SK-N-SH (cell line): ENCODE data around the gene RCAN3. TPM values are rescaled to one million over a fixed set of nuclear protein-coding genes. Genes with fewer than 3 reads are reported as not detected.
"Not testable (repeated sequence)": the region's sequence is repeated elsewhere in the genome, so short reads cannot be mapped to it uniquely, and the experiment has no call there.

Source experiments
- CTCF ChIA-PET: fragments of 300-600, 350-600 bp; formaldehyde crosslinking; extraction: SDS; loops from one replicate; lab custom pipeline; 2021; lab: Yijun Ruan, JAX
- POLR2A ChIA-PET: fragments of 350-600 bp; sonication (Branson Sonifier 250); formaldehyde crosslinking; extraction: SDS; loops from one replicate; lab custom pipeline; 2020; ENCODE audit warnings: antibody characterized with exemption, inconsistent platforms; lab: Yijun Ruan, JAX
- DNase-seq: peaks from one replicate; pipeline ENCODE4 v3.0.0; 2012
- H2AFZ ChIP-seq: fragments of 200-600 bp; sonication (generic); 2 replicates; pipeline ENCODE4 v1.8.1; 2016; ENCODE audit warnings: antibody characterized with exemption, mild to moderate bottlenecking, low read depth
- H3F3A ChIP-seq: fragments of 200-600 bp; sonication (generic); replicated peaks from 2 replicates; pipeline ENCODE3; 2016; ENCODE audit warnings: antibody characterized with exemption, mild to moderate bottlenecking; ENCODE audit not compliant: insufficient read depth
- H3K27ac ChIP-seq, 2 experiments: fragments of 200-500 bp in 1 of 2; fragments of 200-600 bp in 1 of 2; sonication (Bioruptor generic) in 1 of 2; sonication (generic), shearing (Covaris generic) in 1 of 2; 2 replicates each; pipeline versions ENCODE4 v1.5.1 to v1.6.1; 2014 to 2016; ENCODE audit warnings: low read depth in 2 of 2, inconsistent platforms in 1 of 2, low read length in 1 of 2, mild to moderate bottlenecking in 1 of 2, mixed read lengths in 1 of 2
- H3K27me3 ChIP-seq: fragments of 200-600 bp; sonication (generic), shearing (Covaris generic); 2 replicates; pipeline ENCODE4 v1.6.1; 2016; ENCODE audit warnings: mixed run types; ENCODE audit not compliant: insufficient read depth
- H3K36me3 ChIP-seq, 2 experiments: fragments of 200-500 bp in 1 of 2; fragments of 200-600 bp in 1 of 2; sonication (Bioruptor generic) in 1 of 2; sonication (generic) in 1 of 2; replicated peaks in 1 of 2; 2 replicates each; pipeline versions ENCODE3 to v1.5.1; 2014 to 2016; ENCODE audit warnings: low read length in 1 of 2, mild to moderate bottlenecking in 1 of 2; ENCODE audit not compliant: insufficient read depth in 2 of 2, control insufficient read depth in 1 of 2
- H3K4me1 ChIP-seq, 2 experiments: fragments of 200-500 bp in 1 of 2; fragments of 200-600 bp in 1 of 2; sonication (Bioruptor generic) in 1 of 2; sonication (generic), shearing (Covaris generic) in 1 of 2; 2 replicates each; pipeline versions ENCODE4 v1.5.1 to v1.6.1; 2014 to 2016; ENCODE audit warnings: low read depth in 1 of 2, low read length in 1 of 2, mixed run types in 1 of 2; ENCODE audit not compliant: insufficient read depth in 2 of 2, control insufficient read depth in 1 of 2
- H3K4me2 ChIP-seq: fragments of 200-600 bp; sonication (generic), shearing (Covaris generic); 2 replicates; pipeline ENCODE4 v1.6.1; 2017; ENCODE audit warnings: mixed run types
- H3K4me3 ChIP-seq, 2 experiments: fragments of 200-500 bp in 1 of 2; fragments of 200-600 bp in 1 of 2; sonication (Bioruptor generic) in 1 of 2; sonication (generic), shearing (Covaris generic) in 1 of 2; 2 replicates each; pipeline versions ENCODE4 v1.5.1 to v1.8.1; 2014 to 2016; ENCODE audit warnings: low read depth in 2 of 2, inconsistent platforms in 1 of 2, low read length in 1 of 2, mild to moderate bottlenecking in 1 of 2, mixed read lengths in 1 of 2, moderate library complexity in 1 of 2
- H3K79me2 ChIP-seq: fragments of 200-600 bp; sonication (generic); 2 replicates; pipeline ENCODE4 v1.8.1; 2017; ENCODE audit warnings: mild to moderate bottlenecking; ENCODE audit not compliant: insufficient read depth
- H3K9ac ChIP-seq: fragments of 200-600 bp; sonication (generic); 2 replicates; pipeline ENCODE4 v1.6.1; 2017; ENCODE audit warnings: mixed run types
- H3K9me2 ChIP-seq: fragments of 200-600 bp; sonication (generic); 2 replicates; pipeline ENCODE4 v1.6.1; 2017; ENCODE audit warnings: mixed run types
- H3K9me3 ChIP-seq: fragments of 200-600 bp; sonication (generic); 2 replicates; pipeline ENCODE4 v1.6.1; 2017; ENCODE audit warnings: mixed run types, mild to moderate bottlenecking, moderate library complexity
- H4K20me1 ChIP-seq: fragments of 200-600 bp; sonication (generic); 2 replicates; pipeline ENCODE4 v1.6.1; 2017; ENCODE audit warnings: mild to moderate bottlenecking, mixed run types; ENCODE audit not compliant: insufficient read depth
- CHD2 ChIP-seq: fragments of 150-350 bp; IDR thresholded peaks from 2 replicates; pipeline ENCODE4 v1.6.1; 2018; ENCODE audit warnings: low read length; ENCODE audit not compliant: partially characterized antibody
- EP300 ChIP-seq, 2 experiments: IDR thresholded peaks; 2 replicates each; pipeline versions ENCODE4 v1.4.0 to v1.6.1; 2012; ENCODE audit warnings: borderline replicate concordance in 1 of 2, low read depth in 1 of 2, low read length in 1 of 2
- FOXM1 ChIP-seq: IDR thresholded peaks from 2 replicates; pipeline ENCODE4 v1.4.0; 2012; ENCODE audit warnings: low read depth, mild to moderate bottlenecking
- IRF3 ChIP-seq: fragments of 150-350 bp; IDR thresholded peaks from 2 replicates; pipeline ENCODE4 v1.6.1; 2016; ENCODE audit warnings: mild to moderate bottlenecking, low read depth, low read length
- MEF2A ChIP-seq: IDR thresholded peaks from 2 replicates; pipeline ENCODE4 v1.4.0; 2012; ENCODE audit warnings: low read depth, borderline replicate concordance
- MXI1 ChIP-seq: IDR thresholded peaks from 2 replicates; pipeline ENCODE4 v1.6.1; 2012; ENCODE audit warnings: mild to moderate bottlenecking, low read depth, low read length, improper control_type of control experiment
- RXRA ChIP-seq: IDR thresholded peaks from 2 replicates; pipeline ENCODE4 v1.4.0; 2012; ENCODE audit warnings: low read depth, mild to moderate bottlenecking, borderline replicate concordance
- SIN3A ChIP-seq: IDR thresholded peaks from 2 replicates; pipeline ENCODE4 v1.6.1; 2012; ENCODE audit warnings: low read depth, mild to moderate bottlenecking, low read length, moderate library complexity, borderline replicate concordance
- SMC3 ChIP-seq: IDR thresholded peaks from 2 replicates; pipeline ENCODE4 v1.6.1; 2012; ENCODE audit warnings: low read depth, low read length, improper control_type of control experiment
- WGBS: methylation state at CpG from one replicate; pipeline ENCODE4 v1.1.6; 2017; ENCODE audit warnings: low lambda C conversion rate; 5-methylcytosine and 5-hydroxymethylcytosine counted together
- polyA plus RNA-seq, 3 experiments: library from polyadenylated mRNA; depleted of rRNA; stranded (reverse); fragments of >200 nt; gene quantifications; 2 replicates each; pipeline ENCODE4 v1.2.3, GENCODE V29; 2012
- TF ChIP-seq, protein P1 (sequence below): fragments of 150-350 bp; IDR thresholded peaks from 2 replicates; pipeline ENCODE4 v1.6.1; 2017; ENCODE audit warnings: antibody characterized with exemption, low read length, low read depth, borderline replicate concordance
- TF ChIP-seq, protein P2 (sequence below): fragments of 200-600 bp; sonication (generic); IDR thresholded peaks from 2 replicates; pipeline ENCODE4 v1.6.1; 2017; ENCODE audit warnings: antibody characterized with exemption, mild to moderate bottlenecking, moderate library complexity

The RCAN3 gene
- polyA plus RNA-seq, 1 of the 3 experiments (the other 2 are of a cell fraction) = 4.8 TPM

- H3K36me3 ChIP-seq = peaks cover 0 to 11% of the 10 kb centered on the region in 2 experiments
- no peaks in the 10 kb centered on the region for H3K9me2 ChIP-seq
- no peak overlapping the region for H3K4me2 ChIP-seq
- H3K9me3 ChIP-seq = no peaks in the 10 kb centered on the region
- no peak overlapping the region for H3K27ac ChIP-seq
- TF ChIP-seq EP300 (IDR thresholded peaks at IDR 0.05; ENCODE audit: borderline replicate concordance in 1 of 2, low read depth in 1 of 2, low read length in 1 of 2) (no peak), SMC3 (no peak), MXI1 (no peak), FOXM1 (no peak), IRF3 (no peak)
- TF ChIP-seq, all 33 proteins: peak for 0
- no peak for DNase-seq
- Histone ChIP-seq H4K20me1 (no peaks in the 10 kb centered on the region), H3K79me2 (no peaks in the 10 kb centered on the region), H3K9ac (no peak overlapping the region), H3F3A (no peaks in the 10 kb centered on the region), H3K27me3 (no peaks in the 10 kb centered on the region), H3K4me1 (no peaks in the 10 kb centered on the region), H3K4me3 (no peak overlapping the region), H2AFZ (no peak overlapping the region)
- WGBS = 92% methylated on average over 2 of the region's 2 CpGs
- ChIA-PET POLR2A (no interaction called here), CTCF (interaction anchor here (1.0 to 2.4 kb wide), 4 partner anchors 13 to 137 kb away, joined by 3 to 7 read pairs (median 4); partner anchors contain the start of gene NIPAL3)
Measured at GRCh38 chr1:24528744-24529143, 26.1 kb downstream of the RCAN3 start.

GRCh38 chr1:24529292-24529691 lies 26.7 kb downstream of the RCAN3 start:
- H4K20me1 ChIP-seq, H3K9me3 ChIP-seq, H3F3A ChIP-seq, H2AFZ ChIP-seq, DNase-seq, H3K79me2 ChIP-seq, H3K9me2 ChIP-seq, H3K9ac ChIP-seq, H3K4me2 ChIP-seq, H3K4me3 ChIP-seq, POLR2A ChIA-PET, H3K4me1 ChIP-seq, H3K27ac ChIP-seq, H3K27me3 ChIP-seq: not testable (repeated sequence)
- WGBS = over 99% methylated on average over 7 of the region's 7 CpGs
- CTCF ChIA-PET = interaction anchor here (1.0 to 2.4 kb wide), 4 partner anchors 13 to 138 kb away, joined by 3 to 7 read pairs (median 4); partner anchors contain the start of gene NIPAL3
- H3K36me3 ChIP-seq = peaks cover 0 to 11% of the 10 kb centered on the region in 2 experiments

DNA sequence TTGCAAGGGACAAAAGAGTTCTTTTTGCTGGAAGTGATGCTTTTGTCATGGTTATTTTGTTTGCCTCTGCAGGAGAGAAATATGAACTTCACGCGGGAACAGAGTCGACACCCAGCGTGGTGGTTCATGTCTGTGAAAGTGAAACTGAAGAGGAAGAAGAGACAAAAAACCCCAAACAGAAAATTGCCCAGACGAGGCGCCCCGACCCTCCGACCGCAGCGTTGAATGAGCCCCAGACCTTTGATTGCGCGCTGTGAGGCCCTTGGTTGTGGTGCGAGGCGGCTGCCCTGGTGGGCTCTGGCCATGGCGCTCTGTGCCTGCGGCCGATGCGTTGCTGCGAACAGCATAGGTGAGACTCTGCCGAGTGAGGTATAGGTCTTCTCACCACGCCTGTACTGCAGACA lies 32.4 kb downstream of the RCAN3 start:
- Histone ChIP-seq H3F3A (peaks cover 5% of the 10 kb centered on the region), H3K4me1 (peaks cover 0 to 3% of the 10 kb centered on the region in 2 experiments; a peak in 1 of 4 replicates), H2AFZ (no peak overlapping the region), H3K9me3 (no peaks in the 10 kb centered on the region), H3K4me2 (no peak overlapping the region), H3K27me3 (no peaks in the 10 kb centered on the region), H3K9ac (no peak overlapping the region), H3K4me3 (no peak overlapping the region), H3K36me3 (peaks cover 3 to 12% of the 10 kb centered on the region in 2 experiments), H3K79me2 (no peaks in the 10 kb centered on the region), H3K9me2 (no peaks in the 10 kb centered on the region), H3K27ac (no peak overlapping the region), H4K20me1 (no peaks in the 10 kb centered on the region)
- POLR2A ChIA-PET = no interaction called here
- no peak for DNase-seq
- CTCF ChIA-PET = interaction anchor here (0.8 to 1.7 kb wide), 5 partner anchors 9 to 295 kb away, joined by 3 to 12 read pairs (median 5); partner anchors contain the start of gene NIPAL3
- WGBS = 94% methylated on average over 21 of the region's 21 CpGs
- TF ChIP-seq SMC3 (no peak), CHD2 (no peak), MEF2A (no peak), SIN3A (no peak), RXRA (no peak)
- TF ChIP-seq, protein P1, sequence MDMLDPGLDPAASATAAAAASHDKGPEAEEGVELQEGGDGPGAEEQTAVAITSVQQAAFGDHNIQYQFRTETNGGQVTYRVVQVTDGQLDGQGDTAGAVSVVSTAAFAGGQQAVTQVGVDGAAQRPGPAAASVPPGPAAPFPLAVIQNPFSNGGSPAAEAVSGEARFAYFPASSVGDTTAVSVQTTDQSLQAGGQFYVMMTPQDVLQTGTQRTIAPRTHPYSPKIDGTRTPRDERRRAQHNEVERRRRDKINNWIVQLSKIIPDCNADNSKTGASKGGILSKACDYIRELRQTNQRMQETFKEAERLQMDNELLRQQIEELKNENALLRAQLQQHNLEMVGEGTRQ = no peak
- TF ChIP-seq, protein P2, sequence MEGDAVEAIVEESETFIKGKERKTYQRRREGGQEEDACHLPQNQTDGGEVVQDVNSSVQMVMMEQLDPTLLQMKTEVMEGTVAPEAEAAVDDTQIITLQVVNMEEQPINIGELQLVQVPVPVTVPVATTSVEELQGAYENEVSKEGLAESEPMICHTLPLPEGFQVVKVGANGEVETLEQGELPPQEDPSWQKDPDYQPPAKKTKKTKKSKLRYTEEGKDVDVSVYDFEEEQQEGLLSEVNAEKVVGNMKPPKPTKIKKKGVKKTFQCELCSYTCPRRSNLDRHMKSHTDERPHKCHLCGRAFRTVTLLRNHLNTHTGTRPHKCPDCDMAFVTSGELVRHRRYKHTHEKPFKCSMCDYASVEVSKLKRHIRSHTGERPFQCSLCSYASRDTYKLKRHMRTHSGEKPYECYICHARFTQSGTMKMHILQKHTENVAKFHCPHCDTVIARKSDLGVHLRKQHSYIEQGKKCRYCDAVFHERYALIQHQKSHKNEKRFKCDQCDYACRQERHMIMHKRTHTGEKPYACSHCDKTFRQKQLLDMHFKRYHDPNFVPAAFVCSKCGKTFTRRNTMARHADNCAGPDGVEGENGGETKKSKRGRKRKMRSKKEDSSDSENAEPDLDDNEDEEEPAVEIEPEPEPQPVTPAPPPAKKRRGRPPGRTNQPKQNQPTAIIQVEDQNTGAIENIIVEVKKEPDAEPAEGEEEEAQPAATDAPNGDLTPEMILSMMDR = no peak
